HUES64 (cell line): ENCODE data around the gene HDX.

ENCODE experiments used
- H3K27ac ChIP-seq: 2 replicates; pipeline ENCODE4 v1.7.0; 2013; ENCODE audit warnings: low read depth, low read length, inconsistent platforms
- H3K27me3 ChIP-seq: 2 replicates; pipeline ENCODE4 v1.6.1; 2013; ENCODE audit warnings: mild to moderate bottlenecking, low read length; ENCODE audit not compliant: insufficient read depth
- H3K36me3 ChIP-seq: 2 replicates; pipeline ENCODE4 v1.6.1; 2013; ENCODE audit warnings: mild to moderate bottlenecking, low read length; ENCODE audit not compliant: insufficient read depth
- H3K4me1 ChIP-seq: 2 replicates; pipeline ENCODE4 v1.6.1; 2013; ENCODE audit warnings: mild to moderate bottlenecking, low read length, moderate library complexity; ENCODE audit not compliant: insufficient read depth
- H3K4me3 ChIP-seq: 2 replicates; pipeline ENCODE4 v1.5.1; 2013; ENCODE audit warnings: mild to moderate bottlenecking, low read length, moderate library complexity
- H3K9ac ChIP-seq: 2 replicates; pipeline ENCODE4 v1.6.1; 2013; ENCODE audit warnings: mild to moderate bottlenecking, low read depth, low read length
- H3K9me3 ChIP-seq: 2 replicates; pipeline ENCODE4 v1.6.1; 2013; ENCODE audit warnings: low read depth, low read length; ENCODE audit not compliant: insufficient read depth
- WGBS: fragments of 150-250, 120-280 bp; methylation state at CpG from one replicate; pipeline ENCODE4 v1.1.7; 2013; ENCODE audit warnings: missing lambda C conversion rate; 5-methylcytosine and 5-hydroxymethylcytosine counted together

Gene HDX

GRCh38 chrX:84467898-84468297 is 34.4 kb downstream of the HDX start:
- no peaks in the 10 kb centered on the region for H3K9me3 ChIP-seq
- no peak overlapping the region for H3K4me3 ChIP-seq
- H3K27me3 ChIP-seq: no peaks in the 10 kb centered on the region
- WGBS: 100% methylated on average over 1 of the region's 1 CpG
- no peaks in the 10 kb centered on the region for H3K4me1 ChIP-seq
- peaks cover 9% of the 10 kb centered on the region; the same call in 1 of the 2 replicates for H3K36me3 ChIP-seq
- no peak overlapping the region for H3K9ac ChIP-seq
- no peak overlapping the region for H3K27ac ChIP-seq

GRCh38 chrX:84453351-84454246 is 48.7 kb downstream of the HDX start:
- H3K27me3 ChIP-seq: no peaks in the 10 kb centered on the region
- 91% methylated on average over 2 of the region's 2 CpGs for WGBS
- no peak overlapping the region for H3K27ac ChIP-seq
- no peaks in the 10 kb centered on the region for H3K36me3 ChIP-seq
- peaks cover 3% of the 10 kb centered on the region; the same call in 1 of the 2 replicates for H3K4me1 ChIP-seq
- no peak overlapping the region for H3K9ac ChIP-seq
- no peak overlapping the region for H3K4me3 ChIP-seq
- H3K9me3 ChIP-seq: no peaks in the 10 kb centered on the region

DNA sequence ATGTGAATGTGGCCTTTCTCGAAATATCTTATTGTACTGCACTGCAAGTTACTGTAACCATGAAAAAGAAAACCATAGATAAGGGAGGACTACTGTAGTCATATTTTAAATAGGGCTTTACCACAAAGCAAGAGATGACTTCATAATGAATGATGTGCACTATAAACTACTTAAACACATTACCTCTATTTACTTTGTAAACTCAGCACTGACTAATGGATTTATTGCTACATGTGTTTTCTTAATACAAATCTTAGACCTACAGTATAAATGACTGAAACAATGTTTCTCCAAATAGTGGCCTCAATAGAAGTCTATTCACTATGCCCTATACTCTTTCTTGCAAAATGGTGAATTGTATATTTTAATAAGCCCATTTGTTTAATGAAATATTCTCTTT is 61.1 kb downstream of the HDX start:
- Histone ChIP-seq H3K4me1 (no peaks in the 10 kb centered on the region), H3K27me3 (no peaks in the 10 kb centered on the region), H3K36me3 (peaks cover 12% of the 10 kb centered on the region), H3K4me3 (no peak overlapping the region), H3K27ac (no peak overlapping the region), H3K9me3 (peaks cover 11% of the 10 kb centered on the region), H3K9ac (no peak overlapping the region)
- no CpG with 5 or more reads among the region's 1 CpG for WGBS

DNA sequence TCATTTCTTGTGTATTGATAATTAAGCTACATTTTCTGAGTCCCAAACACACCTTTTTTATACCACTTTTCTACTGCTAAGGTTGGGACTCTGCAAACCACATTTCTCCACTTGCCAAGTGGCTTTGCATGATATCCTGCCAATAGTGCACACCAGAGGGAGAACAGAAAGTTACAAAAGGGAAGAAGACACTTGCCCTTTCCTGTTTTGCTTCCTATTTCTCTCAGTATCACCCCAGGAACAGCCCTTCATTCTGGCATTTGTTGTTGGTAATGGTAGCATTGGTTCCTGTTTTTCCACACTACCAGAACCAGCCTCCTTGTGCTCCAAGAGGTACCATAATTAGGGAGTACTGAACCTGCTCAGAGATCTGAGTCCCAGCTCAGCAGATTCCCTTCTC is 87.1 kb downstream of the HDX start:
- Histone ChIP-seq H3K36me3 (no peaks in the 10 kb centered on the region), H3K9ac (no peak overlapping the region), H3K27ac (no peak overlapping the region), H3K4me3 (no peak overlapping the region), H3K27me3 (no peaks in the 10 kb centered on the region), H3K9me3 (no peaks in the 10 kb centered on the region), H3K4me1 (no peaks in the 10 kb centered on the region)

DNA sequence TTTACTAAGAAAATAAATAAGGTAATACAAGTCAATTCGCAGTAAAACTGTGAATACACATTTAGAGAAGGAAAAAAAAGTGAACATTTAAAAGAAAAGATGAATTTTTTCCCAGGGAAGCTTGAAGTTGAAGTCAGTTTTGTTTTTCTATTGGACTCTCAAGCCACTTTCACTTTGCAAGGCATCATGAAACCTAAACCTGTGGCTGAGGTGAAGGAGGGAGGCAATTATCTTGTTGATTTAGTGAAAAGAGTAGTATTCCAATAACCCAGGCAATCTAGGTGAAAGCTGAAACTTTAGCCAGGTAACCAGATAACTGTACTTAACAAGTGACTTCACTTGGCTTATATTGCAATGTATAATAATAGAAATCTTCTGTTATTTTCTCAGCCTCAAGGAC is 138.6 kb downstream of the HDX start:
- Histone ChIP-seq H3K9ac (no peak overlapping the region), H3K9me3 (no peaks in the 10 kb centered on the region), H3K27ac (no peak overlapping the region), H3K36me3 (no peaks in the 10 kb centered on the region), H3K27me3 (no peaks in the 10 kb centered on the region), H3K4me1 (no peaks in the 10 kb centered on the region), H3K4me3 (no peak overlapping the region)
- no CpG with 5 or more reads among the region's 1 CpG for WGBS

DNA sequence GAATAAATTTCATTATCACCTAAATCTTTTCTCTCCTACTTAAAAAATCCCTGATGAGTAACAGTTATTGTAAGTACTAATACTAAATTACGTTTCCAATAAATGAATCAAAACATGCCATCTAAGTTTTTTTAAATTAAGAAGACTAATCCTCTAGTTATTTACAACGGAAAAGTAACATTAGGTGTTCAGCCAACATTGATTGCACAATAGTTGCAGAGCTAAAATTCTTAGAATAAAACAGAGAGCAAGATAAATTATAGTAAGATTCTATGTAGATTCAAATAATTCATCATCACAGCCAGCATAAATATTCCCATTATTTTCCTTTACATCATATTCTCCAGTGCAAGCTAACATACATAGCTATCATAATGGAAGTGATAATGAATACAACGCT is 139.2 kb downstream of the HDX start:
- H3K4me3 ChIP-seq: no peak overlapping the region
- no CpG with 5 or more reads among the region's 3 CpGs for WGBS
- no peak overlapping the region for H3K9ac ChIP-seq
- H3K27ac ChIP-seq: no peak overlapping the region
- H3K9me3 ChIP-seq: no peaks in the 10 kb centered on the region
- H3K36me3 ChIP-seq: no peaks in the 10 kb centered on the region
- no peaks in the 10 kb centered on the region for H3K27me3 ChIP-seq
- H3K4me1 ChIP-seq: no peaks in the 10 kb centered on the region

DNA sequence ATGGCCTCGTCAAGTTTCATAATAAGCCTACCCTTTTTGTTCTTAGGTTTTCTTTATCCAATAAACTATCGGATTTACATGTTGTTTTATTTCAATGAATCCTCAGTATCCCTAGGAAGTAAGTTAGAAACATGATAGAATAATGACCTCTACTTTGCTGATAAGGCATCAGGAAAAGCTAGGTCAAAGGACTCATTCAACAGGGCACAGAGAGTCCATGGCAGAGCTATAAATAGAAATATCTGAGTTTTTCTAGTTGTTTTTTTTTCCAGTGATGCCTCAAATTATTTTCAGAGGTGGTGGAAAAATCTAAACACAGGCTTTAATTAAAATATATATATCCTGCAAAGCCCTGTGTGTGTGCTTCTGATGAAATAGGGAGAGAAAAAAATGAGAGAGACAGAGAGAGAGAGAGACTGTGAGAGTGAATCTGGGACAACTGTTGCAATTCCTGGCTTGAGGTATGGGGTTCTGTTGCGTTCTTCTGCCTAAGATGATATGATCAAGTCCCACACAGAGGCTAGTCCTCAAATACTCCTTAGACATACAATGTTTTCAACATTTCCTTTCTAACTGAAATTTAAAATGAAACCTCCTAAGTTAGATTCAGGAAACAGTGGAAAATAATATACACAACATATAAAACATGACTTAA is 139.9 kb downstream of the HDX start:
- no peaks in the 10 kb centered on the region for H3K9me3 ChIP-seq
- no peak overlapping the region for H3K27ac ChIP-seq
- H3K36me3 ChIP-seq: no peaks in the 10 kb centered on the region
- no CpG with 5 or more reads among the region's 3 CpGs for WGBS
- H3K4me3 ChIP-seq: no peak overlapping the region
- H3K9ac ChIP-seq: no peak overlapping the region
- H3K27me3 ChIP-seq: no peaks in the 10 kb centered on the region
- no peaks in the 10 kb centered on the region for H3K4me1 ChIP-seq

GRCh38 chrX:84358271-84358670 is 144.0 kb downstream of the HDX start:
- Histone ChIP-seq H3K4me3 (no peak overlapping the region), H3K4me1 (no peaks in the 10 kb centered on the region), H3K36me3 (no peaks in the 10 kb centered on the region), H3K27ac (no peak overlapping the region), H3K27me3 (no peaks in the 10 kb centered on the region), H3K9me3 (no peaks in the 10 kb centered on the region), H3K9ac (no peak overlapping the region)
- WGBS: no CpG with 5 or more reads among the region's 1 CpG

DNA sequence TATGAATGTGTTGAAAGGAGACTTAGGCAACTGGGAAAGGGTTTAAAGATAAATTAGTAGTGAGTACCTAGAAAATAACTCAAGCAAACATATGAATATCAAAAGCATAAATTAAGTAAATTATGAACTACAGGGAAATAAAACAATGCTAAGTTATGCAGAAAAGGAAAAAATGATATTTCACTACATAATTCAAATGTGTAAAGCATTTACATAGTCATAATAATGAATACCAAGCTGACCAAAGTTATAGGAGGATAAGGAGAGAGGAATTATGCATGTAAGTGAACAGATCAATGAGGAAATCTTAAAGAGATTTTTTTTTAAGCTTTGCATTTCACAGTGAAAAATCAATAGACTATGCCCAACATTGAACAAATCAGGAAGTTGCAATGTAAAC is 145.0 kb downstream of the HDX start:
- Histone ChIP-seq H3K4me1 (no peaks in the 10 kb centered on the region), H3K27ac (no peak overlapping the region), H3K4me3 (no peak overlapping the region), H3K9me3 (no peaks in the 10 kb centered on the region), H3K27me3 (no peaks in the 10 kb centered on the region), H3K9ac (no peak overlapping the region), H3K36me3 (no peaks in the 10 kb centered on the region)

GRCh38 chrX:84340968-84341367 is 161.3 kb downstream of the HDX start:
- peaks cover 7% of the 10 kb centered on the region; the same call in 1 of the 2 replicates for H3K4me1 ChIP-seq
- WGBS: no CpG with 5 or more reads among the region's 1 CpG
- no peaks in the 10 kb centered on the region for H3K9me3 ChIP-seq
- H3K4me3 ChIP-seq: no peak overlapping the region
- no peaks in the 10 kb centered on the region for H3K27me3 ChIP-seq
- H3K9ac ChIP-seq: no peak overlapping the region
- no peak overlapping the region for H3K27ac ChIP-seq
- no peaks in the 10 kb centered on the region for H3K36me3 ChIP-seq

- Histone ChIP-seq H3K9ac (no peak overlapping the region), H3K36me3 (no peaks in the 10 kb centered on the region), H3K4me3 (no peak overlapping the region), H3K27ac (no peak overlapping the region), H3K4me1 (peaks cover 10% of the 10 kb centered on the region; the same call in 1 of the 2 replicates), H3K27me3 (no peaks in the 10 kb centered on the region), H3K9me3 (no peaks in the 10 kb centered on the region)
- no CpG with 5 or more reads among the region's 4 CpGs for WGBS
Observed at GRCh38 chrX:84339507-84340364, 162.5 kb downstream of the HDX start.
